Measurements from ENCODE around the gene DNAI1.

DNAI1 gene

DNA sequence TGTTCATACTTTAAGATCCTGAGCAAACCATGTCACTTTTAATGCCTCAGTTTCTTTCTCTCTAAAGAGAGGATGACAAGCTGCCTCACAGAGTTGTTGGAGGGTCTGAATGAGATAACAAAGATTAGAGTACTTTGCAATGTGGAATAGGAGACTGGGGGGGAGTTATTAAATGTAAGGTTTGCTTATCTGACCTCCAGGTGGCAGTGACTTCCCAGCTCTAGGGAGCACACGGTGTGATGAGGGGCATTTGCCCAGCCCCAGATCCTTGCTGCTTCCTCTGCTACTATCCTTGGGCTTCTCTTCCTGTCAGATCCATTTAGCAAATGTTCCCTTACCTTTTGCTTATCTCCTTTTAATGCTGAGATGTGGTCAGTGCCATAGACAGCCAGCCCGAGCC is 33.4 kb downstream of the DNAI1 start:
- no peak for DNase-seq

GRCh38 chr9:34493972-34494535 is 35.4 kb downstream of the DNAI1 start:
- DNase-seq = no peak

GRCh38 chr9:34496149-34496712 is 37.6 kb downstream of the DNAI1 start:
- no peak for DNase-seq

DNA sequence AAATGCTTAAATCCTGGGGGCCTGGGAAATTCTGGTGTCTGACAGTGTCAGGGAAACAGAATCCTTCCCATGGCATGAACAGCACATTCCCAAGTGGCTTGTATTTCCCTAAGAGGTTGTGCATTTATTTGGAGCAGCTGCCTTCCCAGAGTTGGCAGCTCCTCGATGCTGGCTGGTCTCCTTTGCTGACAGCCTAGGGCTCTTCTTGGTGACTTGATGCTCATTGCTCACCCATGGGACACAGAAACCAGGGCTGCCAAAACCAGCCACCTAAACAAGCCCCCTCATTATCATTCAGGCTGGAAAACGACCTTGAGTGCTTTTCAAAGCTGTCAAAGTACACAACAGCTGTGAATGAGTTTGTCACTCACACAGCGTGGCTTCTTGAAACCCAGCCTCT is 39.9 kb downstream of the DNAI1 start:
- no peak for DNase-seq

- DNase-seq = no peak
Measured at GRCh38 chr9:34499076-34499475, 40.5 kb downstream of the DNAI1 start.

- DNase-seq = no peak
Measured at GRCh38 chr9:34500623-34501267, 42.1 kb downstream of the DNAI1 start.

GRCh38 chr9:34501372-34501771 is 42.8 kb downstream of the DNAI1 start:
- no peak for DNase-seq

DNA sequence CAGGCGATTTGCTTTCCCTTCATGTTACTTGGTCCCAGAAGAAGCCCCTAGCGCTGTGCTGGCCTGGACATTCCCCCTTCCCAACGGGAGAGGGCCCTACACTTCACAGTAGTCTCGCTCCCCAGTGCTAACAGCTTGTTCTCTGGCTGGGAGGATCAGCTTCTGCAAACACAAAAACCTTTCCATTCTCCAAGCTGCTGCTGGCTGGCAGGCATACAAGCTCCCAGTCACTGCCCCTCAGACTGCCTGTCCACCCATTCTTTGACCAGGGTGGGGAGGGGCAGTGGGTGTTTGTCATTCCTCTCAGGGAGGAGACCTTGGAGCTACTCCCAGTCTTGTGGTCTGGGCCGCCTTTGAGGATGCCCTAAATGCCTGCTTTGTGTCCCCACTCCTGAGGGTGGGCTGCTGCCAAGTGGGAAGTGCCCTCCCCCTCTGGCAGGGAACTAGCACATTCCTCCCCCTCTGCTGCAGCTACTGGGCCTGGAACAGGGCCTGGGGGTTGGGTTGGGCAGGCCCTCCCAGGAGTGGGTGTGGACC is 43.4 kb downstream of the DNAI1 start:
- no peak for DNase-seq

- DNase-seq = no peak
Measured at GRCh38 chr9:34502471-34502870, 43.9 kb downstream of the DNAI1 start.

- no peak for DNase-seq
Measured at GRCh38 chr9:34502891-34503290, 44.3 kb downstream of the DNAI1 start.

DNA sequence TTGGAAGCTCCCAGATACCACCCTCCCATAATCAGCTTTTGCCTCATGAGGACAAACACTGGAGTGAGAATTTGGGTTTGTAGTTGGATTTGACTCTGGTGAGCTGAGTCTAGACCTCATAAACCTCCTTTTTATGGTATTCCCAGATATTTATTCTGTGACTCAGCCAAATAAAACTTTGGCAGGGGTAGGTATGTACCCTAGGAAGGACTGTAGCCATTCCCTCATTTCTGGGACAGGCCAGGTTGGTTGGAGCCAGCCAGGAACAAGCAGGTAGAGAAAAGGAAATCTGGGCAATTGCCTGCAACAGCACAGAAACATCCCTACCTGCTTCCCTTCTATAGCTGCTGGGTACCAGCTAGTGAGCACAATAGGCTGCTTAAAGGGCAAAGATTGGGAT is 44.8 kb downstream of the DNAI1 start:
- DNase-seq = no peak

GRCh38 chr9:34505370-34506120 is 46.9 kb downstream of the DNAI1 start:
- no peak for DNase-seq

DNA sequence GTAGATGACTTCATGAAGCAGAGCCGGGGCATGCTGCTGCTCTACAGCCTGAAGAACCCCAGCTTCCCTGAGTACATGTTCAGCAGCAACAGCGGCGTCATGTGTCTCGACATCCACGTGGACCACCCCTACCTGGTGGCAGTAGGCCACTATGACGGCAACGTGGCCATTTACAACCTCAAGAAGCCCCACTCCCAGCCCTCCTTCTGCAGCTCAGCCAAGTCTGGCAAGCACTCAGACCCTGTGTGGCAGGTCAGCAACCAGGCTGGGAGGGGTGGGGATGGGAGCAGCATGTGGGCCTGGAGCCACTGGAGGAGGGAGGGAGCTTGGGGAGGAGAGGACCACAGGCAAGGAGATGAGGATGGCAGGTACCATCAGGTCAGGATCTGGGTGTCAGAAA is 48.0 kb downstream of the DNAI1 start:
- DNase-seq = no peak

- no peak for DNase-seq
Measured at GRCh38 chr9:34507556-34507955, 49.0 kb downstream of the DNAI1 start.

DNA sequence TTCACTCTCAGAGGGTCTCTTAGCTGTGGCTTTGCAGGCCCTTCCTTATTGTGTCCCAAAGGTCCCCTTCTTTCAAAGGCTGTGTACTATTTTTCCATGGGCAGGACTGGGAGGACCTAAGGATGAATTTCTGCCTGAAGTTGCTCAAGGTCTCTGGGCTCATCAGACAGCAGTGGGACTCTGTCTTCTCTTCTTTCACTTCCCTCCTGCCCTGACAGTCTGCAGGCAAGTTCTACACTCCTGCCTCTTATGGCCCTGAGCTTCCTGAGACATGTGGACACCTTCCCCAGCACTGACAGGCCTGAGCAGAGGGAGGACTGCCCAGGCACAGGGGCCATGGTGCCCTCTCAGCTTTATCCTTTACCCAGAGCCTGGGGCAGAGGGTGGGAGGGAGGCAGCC is 49.4 kb downstream of the DNAI1 start:
- DNase-seq = no peak

- no peak for DNase-seq
Measured at GRCh38 chr9:34508463-34508862, 49.9 kb downstream of the DNAI1 start.

DNA sequence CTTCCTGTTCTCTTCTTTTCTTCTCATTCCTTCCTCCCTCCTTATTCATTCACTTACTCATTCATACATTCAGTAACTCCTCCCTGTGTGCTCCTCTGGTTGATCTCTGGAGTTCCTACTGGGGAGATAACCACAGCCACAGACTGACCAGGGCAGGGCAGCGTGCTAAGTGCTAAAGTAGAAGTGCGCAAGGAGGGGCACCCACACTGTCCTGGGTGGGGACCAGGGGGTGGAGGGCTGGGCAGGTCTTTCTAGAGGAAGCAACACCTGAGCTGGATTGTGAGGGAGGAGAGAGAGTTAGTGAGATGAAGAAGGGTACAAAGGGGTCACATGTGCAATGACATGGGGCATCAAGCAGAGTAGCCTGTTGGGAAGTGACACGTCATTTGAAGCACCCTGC is 50.3 kb downstream of the DNAI1 start:
- DNase-seq = no peak

DNA sequence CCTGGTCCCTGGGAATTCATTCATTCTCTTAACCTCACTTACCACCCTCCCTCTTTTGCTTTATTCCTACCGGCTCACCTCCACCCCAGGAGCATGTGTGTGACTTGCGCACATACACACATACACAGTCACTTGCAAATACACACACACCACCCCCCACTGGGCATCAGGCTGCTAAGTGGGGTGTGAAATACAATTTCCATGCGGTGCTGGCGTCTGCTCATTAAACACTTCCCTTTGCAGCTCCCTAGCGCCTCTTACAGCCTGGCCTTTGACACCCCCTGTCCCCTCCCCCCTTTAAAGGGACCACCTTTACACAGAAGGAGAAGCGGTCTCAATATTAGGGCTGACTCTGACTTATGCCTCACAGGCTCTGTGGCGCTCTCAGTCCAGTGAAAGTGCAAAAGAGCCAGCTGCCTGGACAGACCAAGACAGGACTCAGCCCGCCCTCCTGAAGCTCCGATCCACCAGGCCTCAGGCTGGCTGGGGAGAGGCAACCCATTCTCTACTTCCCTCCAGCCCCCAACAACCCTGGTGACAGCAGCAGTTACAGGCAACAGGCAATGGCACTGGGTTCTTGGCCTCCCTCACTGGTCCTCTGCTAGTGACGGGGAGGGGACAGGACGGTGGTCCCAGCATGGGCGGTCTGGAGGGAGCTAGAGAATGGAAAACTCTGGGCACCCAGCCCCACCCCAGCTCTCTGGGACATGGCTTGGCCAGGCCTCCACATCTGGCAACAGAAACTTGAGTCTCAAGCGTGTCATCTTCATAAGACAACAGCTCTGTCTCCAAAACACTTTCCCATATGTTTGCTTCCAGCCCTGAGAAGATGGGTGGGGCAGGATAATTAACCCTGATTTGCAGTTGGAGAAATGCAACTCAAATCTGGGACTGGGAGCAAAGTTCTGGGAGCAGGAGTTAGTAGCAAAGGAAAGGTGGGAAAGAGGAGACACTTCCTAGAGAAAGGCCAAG is 52.2 kb downstream of the DNAI1 start:
- DNase-seq = no peak

GRCh38 chr9:34512131-34513078 is 53.8 kb downstream of the DNAI1 start:
- no peak for DNase-seq

DNA sequence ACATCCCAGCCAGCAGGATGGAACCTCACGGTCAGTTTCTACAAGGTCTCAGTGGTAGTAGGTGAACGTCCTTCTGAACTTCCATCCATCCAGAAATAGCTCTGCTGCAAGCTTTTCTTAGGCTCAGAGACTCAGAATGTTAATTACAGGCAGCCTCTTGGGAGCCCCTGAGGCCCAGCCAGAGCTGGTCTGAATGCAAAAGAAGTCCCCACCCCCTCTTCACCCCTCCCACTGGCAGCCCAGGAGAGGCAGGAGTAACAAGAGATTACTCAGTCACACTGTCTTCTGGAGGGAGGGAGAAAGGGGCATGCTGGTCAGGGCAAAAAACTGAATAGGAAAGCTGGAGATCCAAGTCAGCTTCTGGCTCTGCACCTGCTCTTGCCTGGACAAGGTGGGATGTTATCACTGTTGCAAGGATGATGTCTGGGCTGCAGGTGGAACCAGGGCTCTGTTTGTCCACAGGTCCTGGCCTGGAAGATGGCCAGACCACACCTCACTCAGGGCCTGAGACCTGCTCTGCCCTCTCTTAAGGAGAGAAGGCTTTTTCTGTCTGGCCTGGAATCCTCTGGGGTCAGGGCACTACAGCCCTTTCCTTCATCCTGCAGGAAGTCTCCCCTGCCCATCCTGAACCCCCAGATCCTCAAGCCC is 55.1 kb downstream of the DNAI1 start:
- DNase-seq = no peak

- no peak for DNase-seq
Measured at GRCh38 chr9:34514401-34514800, 55.8 kb downstream of the DNAI1 start.
